Measurements from ENCODE around the gene HECTD4.
"Not testable (repeated sequence)": the region's sequence is repeated elsewhere in the genome, so short reads cannot be mapped to it uniquely, and the experiment has no call there.

HECTD4 gene

DNA sequence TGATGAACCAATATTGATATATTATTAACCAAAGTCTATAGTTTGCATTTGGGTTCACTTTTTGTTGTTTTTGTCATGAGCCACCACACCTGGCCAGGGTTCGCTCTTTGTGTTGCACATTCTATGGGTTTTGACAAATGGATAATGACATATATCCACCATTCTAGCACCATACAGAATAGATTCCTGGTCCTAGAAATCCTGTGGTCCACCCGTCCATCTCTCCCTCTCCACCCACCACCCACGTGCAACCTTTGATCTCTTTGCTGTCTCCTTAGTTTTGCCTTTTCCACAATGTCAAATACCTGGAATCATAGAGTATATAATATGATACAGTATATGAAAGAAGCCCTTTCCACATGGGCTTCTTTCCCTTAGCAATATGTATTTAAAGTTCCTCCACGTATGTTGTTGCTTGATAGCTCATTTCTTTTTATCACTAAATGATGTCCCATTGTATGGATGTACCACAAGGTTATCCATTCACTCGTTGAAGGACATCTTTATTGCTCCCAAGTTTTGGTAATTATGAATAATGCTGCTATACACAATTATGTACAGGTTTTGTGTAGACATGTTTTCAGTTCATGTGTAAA is 19.8 kb upstream of the HECTD4 start:
- DNase-seq: no peak

DNA sequence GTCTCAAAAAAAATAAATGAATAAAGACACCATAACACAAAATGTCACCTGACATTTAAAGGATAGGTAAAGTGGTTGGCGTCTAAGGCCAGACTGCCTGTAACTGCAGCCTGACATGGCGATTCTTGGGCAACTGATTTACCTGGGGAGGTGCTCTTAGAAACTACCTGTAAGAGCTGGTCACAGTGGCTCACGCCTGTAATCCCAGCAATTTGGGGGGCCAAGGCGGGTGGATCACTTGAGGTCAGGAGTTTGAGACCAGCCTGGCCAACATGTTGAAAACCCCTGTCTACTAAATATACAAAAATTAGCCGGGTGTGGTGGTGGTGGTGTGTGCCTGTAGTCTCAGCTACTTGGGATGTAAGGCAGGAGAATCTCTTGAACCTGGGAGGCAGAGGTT is 18.8 kb upstream of the HECTD4 start:
- DNase-seq: no peak

DNA sequence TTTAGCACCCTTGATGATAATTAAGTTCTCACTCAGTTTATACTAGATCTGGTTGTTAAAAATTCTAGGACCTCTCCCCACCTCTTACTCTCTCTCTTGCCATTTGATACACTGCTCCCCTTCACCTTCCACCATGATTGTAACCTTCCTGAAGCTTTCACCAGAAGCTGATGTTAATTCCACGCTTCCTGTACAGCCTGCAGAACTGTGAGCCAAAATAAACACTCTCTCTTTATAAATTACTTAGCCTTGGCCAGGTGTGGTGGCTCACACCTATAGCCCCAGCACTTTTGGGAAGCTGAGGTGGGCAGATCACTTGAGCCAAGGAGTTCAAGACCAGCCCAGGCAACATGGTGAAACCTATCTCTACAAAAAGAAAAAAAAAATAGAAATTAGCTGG is 11.1 kb upstream of the HECTD4 start:
- DNase-seq: no peak

DNA sequence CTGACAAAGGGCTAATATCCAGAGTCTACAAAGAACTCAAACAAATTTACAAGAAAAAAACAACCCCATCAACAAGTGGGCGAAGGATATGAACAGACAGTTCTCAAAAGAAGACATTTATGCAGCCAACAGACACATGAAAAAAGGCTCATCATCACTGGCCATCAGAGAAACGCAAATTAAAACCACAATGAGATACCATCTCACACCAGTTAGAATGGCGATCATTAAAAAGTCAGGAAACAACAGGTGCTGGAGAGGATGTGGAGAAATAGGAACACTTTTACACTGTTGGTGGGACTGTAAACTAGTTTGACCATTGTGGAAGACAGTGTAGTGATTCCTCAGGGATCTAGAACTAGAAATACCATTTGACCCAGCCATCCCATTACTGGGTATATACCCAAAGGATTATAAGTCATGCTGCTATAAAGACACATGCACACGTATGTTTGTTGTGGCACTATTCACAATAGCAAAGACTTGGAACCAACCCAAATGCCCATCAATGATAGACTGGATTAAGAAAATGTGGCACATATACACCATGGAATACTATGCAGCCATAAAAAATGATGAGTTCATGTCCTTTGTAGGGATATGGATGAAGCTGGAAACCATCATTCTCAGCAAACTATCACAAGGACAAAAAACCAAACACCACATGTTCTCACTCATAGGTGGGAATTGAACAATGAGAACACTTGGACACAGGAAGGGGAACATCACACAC is 7.9 kb upstream of the HECTD4 start:
- not testable (repeated sequence) for DNase-seq

DNA sequence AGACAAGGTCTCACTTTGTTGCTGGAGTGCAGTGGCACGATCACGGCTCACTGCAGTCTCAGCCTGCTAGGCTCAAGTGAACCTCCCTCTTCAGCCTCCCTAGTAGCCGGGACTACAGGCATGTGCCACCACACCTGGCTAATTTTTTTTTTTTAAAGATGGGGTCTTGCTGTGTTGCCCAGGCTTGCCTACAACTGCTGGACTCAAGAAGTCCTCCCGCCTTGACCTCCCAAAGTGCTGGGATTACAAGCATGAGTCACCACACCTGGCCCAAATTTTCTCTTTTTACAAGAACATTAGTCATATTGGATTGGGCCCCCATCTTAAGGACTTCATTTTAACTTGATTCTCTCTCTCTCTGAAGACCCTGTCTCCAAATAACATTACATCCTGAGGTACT is 7.0 kb upstream of the HECTD4 start:
- no peak for DNase-seq

DNA sequence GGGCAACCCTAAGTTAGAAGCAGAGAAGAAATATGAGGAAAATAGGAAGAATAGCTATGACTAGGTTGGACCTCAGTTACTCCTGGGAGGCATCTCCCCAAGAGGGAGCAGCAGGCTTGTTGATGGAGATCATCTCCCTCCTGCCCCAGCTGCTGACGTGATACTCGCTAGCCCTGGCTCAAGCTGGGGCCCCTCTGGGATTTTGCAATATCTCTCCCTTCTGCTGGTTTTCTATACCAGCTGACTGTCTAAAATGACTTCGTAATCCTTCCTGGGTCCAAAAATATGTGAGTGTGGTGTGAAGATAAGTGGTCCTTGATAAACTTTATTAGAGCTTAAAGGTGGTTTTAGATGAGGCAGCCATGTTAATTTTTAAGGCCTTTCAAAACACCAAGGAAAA is 4.5 kb upstream of the HECTD4 start:
- DNase-seq: no peak

DNA sequence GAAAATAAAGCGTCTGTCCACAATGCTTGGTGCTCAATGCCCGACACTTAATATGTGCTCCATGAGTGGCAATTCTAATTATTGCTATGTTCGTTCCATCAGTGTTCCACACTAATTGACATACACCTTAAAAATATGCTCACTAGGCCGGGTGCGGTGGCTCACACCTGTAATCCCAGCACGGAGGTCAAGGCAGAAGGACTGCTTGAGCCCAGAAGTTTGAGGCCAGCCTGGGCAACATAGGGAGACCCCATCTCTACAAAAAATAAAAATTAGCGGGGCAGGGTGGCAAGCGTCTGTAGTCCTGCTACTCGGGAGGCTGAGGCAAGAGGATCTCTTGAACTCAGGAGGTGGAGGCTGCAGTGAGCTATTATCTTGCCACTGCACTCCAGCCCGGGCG is 635 bp upstream of the HECTD4 start:
- DNase-seq: no peak

DNA sequence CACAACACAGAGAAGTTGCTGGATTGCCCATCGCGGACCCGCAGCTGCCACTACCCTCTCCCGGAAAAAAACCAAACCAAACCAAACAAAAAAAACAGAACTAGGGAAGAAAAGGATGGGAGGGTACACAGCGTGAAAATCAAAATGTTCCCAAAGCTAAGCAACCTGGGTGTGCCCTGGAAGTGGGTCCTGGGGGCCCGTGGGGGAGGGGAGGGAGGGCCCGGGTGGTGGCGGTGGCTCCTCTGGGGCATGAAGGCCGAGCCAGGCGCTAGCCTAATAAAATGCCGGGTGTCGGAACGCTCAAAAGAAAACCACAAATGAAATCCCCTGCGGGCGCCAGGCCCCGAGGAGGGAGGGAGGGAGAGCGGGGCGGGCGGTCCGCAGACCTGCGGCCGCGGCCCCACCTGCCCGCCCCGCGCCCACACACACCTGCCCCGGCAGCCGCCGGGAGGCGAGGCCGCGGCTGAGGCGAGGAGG is 787 bp downstream of the HECTD4 start:
- no peak for DNase-seq

DNA sequence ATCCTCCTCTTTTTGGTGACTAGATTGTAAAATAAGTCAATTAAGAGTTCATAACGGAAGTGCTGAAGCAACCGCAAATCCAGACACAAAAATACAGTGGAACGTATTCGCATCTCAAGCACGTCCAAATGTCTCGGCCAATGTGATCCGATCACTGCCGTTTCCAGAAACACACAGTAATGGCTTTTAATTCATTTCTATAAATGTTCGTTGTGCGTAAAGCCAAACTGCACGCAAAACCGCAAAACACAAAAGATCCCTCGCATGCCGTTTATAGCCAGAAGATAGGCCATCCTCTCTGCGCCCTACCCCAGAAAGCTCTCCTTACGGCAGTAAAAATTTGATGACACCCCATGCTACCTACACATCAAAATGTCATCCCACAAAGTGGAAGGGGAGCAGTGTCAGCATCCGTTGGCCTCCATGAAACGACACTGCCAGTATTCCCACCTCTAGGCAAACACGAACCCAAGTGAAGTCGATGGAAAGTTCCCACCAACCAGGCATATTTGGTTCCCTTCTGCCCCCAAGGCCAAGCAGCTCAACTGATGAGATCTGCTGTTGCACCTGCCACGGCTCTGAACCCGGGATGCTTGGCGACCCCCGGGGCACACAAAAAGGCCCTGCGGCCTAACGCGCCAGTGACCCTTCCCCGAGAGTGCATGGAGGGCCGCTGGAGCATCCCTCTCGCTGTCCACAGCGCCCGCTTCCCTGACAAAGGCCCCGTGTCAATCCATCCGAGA is 1.4 kb downstream of the HECTD4 start:
- DNase-seq: no peak

DNA sequence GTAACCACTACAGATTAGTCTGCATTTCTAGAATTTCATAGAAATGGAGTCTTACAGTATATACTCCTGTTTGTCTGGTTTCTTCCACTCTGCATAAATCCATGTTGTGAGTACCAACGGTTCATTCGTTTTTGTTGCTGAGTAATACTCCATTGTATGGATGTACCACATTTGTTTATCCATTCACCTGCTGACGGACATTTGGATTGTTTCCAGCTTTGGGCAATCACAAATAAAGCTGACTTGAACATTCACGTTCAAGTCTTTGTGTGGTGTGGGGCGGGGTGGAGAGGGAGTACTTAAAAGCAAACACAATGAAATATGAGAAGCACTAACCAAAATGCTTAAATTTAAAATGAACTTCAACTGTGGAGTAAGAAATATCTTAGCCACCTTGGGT is 7.1 kb downstream of the HECTD4 start:
- DNase-seq: peak in 1 of 2 experiments; percentile 6

DNA sequence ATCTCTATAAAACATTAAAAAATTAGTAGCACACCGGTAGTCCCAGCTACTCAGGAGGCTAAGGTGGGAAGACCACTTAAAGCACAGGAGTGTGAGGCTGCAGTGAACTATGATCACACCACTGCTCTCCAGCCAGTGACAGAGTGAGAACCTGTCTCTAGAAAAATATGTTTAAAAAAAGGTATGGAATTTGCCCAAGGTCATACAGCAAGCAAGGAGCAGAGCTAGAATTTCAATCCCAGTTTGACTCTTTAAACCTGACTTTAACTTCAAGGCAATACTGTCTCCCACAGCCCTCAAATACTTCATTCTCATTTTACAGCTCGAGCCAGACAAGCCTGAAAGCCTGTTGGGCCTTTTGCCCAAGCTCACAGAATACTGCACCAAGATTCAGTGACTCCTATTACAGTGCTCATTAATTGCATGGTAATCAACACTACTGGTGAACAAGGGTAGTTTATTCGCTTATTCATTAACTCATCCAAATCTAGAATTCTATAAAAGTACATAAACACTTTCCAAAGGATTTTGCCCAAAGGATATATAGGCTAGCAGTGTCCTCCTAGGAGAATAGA is 8.0 kb downstream of the HECTD4 start:
- no peak for DNase-seq

DNA sequence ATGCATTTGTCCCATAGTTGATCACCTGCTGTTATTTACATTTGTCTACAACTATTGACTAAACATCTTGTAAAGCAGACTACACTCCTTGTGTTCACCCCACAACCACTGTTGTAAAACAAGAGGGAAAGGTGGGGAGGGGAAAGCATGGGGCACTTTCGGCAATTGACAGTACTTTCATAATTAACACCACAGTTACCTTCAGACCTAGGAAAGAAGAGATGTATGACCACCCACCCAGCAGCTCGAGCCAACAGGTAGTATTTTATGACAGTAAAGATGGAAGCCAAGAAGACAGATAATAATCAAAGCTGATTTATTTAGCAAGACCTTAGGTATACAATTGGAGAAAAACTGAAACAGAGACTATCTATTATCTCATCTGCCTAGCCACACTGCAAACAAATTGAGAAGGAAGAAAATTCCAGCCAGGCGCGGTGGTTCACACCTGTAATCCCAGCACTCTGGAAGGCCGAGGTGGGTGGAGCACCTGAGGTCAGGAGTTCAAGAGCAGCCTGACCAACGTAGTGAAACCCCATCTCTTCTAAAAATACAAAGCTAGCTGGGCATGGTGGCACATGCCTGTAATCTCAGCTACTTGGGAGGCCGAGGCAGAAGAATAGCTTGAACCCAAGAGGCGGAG is 11.2 kb downstream of the HECTD4 start:
- DNase-seq: no peak

DNA sequence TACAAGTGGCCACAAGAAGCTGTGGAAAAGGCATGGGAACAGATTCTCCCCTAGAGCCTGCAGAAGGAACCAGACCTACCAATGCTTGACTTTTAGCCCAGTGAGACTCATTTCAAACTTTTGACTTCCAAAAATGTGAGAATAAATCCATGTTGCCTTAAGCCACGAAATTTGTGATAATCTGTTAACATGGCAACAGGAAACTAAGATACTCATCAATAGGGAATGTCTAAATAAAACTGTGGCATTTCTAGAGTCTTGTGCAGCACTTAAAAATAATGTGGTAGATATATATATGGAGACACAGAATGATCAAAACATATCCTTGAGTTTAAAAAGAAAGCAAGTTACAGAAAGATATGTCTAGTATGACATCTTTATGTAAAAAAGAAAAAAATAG is 12.0 kb downstream of the HECTD4 start:
- no peak for DNase-seq

DNA sequence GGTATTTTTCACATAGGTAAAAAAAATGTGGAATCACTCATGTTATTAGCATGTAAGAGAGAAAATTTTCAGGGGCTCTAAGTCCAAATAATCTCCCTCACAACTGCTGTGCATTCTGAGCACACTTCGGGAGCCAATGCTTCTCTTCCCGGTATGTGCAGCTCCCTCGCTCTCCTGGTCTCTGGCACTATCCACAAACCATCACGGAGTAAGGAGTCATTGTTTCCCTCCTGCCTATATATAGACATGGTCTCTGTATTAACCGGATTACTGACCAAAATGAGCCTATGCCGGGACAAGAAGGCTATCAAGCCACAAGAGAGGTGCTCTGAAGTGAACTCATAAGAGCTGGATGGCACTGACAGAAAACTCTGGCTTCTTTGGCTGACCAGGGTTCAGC is 13.4 kb downstream of the HECTD4 start:
- DNase-seq: no peak

DNA sequence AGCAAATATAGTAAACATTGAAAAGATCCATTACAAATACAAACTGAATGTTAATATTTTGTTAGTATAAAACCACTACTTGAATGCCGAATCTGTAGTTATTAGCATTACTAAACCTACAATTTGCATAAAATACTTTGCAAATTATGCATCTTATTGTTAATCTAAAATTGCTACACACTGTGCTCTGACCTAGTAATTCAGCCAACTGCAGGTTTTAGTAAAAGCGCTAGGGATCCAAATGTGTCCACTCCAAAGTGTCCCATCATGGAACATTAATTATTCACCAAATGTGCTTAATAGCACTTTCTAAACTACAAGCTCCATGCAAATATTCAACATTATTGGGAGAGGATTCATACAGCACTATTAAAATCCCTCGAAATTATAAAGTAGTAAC is 14.3 kb downstream of the HECTD4 start:
- DNase-seq: no peak

DNA sequence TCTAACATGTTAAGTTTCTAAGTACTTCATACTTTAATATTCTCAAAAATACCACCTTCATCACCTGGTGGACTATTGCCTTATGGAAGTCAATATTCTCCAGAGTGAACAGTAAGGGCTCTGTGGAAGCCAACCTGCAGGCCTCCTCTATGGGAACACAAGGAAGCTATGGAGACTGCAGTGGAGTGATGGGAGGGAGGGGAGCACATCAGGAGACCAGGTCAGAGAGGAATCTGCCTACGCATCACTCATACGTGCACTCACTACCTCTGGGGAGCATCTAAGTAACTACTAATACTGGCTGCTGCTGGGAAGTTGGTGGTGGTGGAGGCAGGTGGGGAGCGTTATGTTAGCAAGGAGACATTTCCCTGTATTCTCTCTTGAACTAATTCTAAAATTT is 19.9 kb downstream of the HECTD4 start:
- DNase-seq: no peak

DNA sequence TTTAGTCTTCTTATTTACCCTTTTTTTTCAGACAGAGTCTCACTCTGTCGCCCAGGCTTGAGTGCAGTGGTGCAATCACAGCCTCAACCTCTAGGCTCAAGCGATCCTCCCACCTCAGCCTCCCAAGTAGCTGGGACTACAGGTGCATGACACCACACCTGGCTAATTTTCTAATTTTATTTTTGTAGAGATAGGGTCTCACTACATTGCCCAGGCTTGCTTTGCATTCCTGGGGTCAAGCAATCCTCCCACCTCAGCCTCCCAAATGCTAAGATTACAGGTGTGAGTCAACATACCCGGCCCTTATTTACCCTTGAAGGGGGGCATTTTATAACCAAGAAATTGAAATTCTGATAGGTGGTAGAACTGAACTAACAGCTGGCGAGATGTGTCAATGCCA is 21.0 kb downstream of the HECTD4 start:
- DNase-seq: no peak

DNA sequence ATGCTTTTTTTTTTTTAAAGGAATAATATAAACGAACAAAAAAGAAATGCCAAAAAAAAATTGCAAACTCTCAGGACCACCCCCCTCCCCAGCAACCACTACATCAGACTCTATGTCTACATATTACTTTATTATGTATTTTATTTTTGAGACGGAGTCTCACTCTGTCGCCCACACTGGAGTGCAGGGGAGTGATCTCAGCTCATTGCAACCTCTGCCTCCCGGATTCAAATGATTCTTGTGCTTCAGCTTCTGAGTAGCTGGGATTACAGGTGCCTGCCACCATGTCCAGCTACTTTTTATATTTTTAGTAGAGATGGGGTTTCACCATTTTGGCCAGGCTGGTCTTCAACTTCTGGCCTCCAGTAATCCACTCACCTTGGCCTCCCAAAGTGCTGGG is 22.9 kb downstream of the HECTD4 start:
- no peak for DNase-seq

DNA sequence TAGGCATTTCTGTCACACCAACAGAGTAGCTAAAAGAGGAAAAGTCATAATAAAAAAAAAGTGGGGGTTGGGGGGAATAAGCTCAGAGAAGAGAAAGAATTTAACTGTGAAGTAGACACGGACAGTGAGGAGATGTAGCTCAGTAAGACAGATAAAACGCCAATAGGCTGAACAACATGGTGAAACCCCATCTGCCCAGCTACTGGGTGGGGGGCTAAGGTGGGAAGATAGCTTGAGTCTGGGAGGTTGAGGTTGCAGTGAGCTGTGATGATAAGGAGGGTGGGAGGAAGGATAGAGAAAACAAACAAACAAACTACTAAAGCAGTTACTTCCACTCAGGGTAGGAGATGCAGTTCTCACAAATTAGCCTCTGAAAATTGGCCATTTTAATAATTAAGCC is 25.0 kb downstream of the HECTD4 start:
- DNase-seq: no peak

DNA sequence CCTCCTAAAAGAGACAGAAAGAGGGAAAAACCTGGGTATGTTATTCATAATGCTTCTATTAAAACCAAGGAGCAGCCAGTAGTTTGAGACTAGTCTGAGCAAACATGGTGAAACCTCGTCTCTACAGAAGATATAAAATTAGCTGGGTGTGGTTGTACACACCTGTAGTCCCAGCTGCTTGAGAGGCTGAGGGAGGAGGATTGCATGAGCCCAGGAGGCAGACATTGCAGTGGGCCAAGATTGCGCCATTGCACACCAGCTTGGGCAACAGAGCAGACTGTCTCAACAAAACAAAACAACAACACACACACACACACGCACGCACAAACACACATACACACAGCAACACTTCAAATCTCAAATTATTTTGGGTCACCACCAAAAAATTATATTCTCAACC is 27.8 kb downstream of the HECTD4 start:
- DNase-seq: no peak

DNA sequence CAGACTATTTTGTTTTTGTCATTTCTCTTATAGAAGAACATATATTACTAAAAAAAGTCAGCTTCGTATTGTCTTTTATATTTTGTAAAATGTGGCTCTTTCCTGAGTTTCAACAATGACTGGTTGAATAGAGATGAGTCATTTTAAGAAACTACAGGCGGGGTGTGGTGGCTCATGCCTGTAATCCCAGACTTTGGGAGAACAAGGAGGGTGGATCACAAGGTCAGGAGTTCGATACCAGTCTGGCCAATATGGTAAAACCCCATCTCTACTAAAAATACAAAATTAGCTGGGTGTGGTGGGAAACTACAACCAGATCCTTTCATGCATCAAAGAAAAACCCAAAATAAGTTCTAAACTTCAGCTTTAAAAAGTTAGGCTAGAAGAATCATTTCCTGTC is 28.8 kb downstream of the HECTD4 start:
- DNase-seq: no peak

DNA sequence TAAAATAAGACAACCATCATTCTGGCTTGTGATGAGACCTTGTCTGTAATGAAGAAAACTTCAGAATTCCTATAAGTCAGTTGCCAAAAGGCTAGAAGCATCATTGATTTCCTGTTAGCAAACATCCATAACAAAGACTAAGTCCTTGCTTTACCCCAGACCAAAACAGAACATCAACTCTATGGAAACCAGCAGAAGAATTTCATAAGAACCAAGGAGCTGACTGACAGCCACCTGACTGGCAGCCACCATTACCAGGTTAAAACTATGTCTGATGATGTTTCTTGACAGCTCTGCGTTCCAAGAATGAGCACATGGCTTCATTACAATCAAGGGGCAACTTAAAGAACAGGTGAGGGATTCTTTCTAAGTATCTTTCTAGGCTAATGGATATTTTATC is 29.3 kb downstream of the HECTD4 start:
- no peak for DNase-seq
